GM21367 (cell line): ENCODE measurements around the gene PHRF1.

Source experiments
- ATAC-seq: cut with Tn5 transposase; IDR thresholded peaks from one replicate; pipeline ENCODE4 v1.9.1; 2021; ENCODE audit not compliant: unreplicated experiment

PHRF1 gene

GRCh38 chr11:575996-576768 lies at the start of gene PHRF1:
PHRF1 (plus strand) TSS chr11:576470; CDS start chr11:581513, 5,043 bp downstream.
- ATAC-seq = peak; percentile 73

- no peak for ATAC-seq
These were observed 48.0 kb upstream of the PHRF1 start for GRCh38 chr11:528166-528814.

GRCh38 chr11:528815-529727 lies 47.2 kb upstream of the PHRF1 start:
- ATAC-seq = no peak

GRCh38 chr11:529728-530411 lies 46.4 kb upstream of the PHRF1 start:
- ATAC-seq = no peak

- ATAC-seq = no peak
These were observed 45.1 kb upstream of the PHRF1 start for GRCh38 chr11:530960-531831.

- ATAC-seq = no peak
These were observed 44.2 kb upstream of the PHRF1 start for GRCh38 chr11:531919-532526.

- no peak for ATAC-seq
These were observed 43.7 kb upstream of the PHRF1 start for GRCh38 chr11:532527-532985.

GRCh38 chr11:532986-533585 lies 43.2 kb upstream of the PHRF1 start:
- ATAC-seq = no peak

GRCh38 chr11:533586-534395 lies 42.5 kb upstream of the PHRF1 start:
- ATAC-seq = no peak

GRCh38 chr11:534396-535209 lies 41.7 kb upstream of the PHRF1 start:
- no peak for ATAC-seq

GRCh38 chr11:535210-535518 lies 41.1 kb upstream of the PHRF1 start:
- ATAC-seq = no peak

GRCh38 chr11:535519-536454 lies 40.5 kb upstream of the PHRF1 start, which contains the start of gene HRAS:
HRAS (minus strand) TSS chr11:535576.
- ATAC-seq = peak; percentile 61

GRCh38 chr11:536841-537621 lies 39.2 kb upstream of the PHRF1 start, which contains the start of gene LRRC56:
LRRC56 (plus strand) TSS chr11:537527; CDS start chr11:540685, 3,158 bp downstream.
- ATAC-seq = peak; percentile 45

GRCh38 chr11:537622-538430 lies 38.4 kb upstream of the PHRF1 start:
- no peak for ATAC-seq
